HS-5 (cell line): ENCODE data around the gene UMAD1.
A peak's percentile ranks its signal among the peaks of the same experiment; 100 is the strongest.

ENCODE experiments used
- DNase-seq: peaks from one replicate; pipeline ENCODE4 v3.0.0-alpha.2; 2012; ENCODE audit warnings: low read depth

The UMAD1 gene

DNA sequence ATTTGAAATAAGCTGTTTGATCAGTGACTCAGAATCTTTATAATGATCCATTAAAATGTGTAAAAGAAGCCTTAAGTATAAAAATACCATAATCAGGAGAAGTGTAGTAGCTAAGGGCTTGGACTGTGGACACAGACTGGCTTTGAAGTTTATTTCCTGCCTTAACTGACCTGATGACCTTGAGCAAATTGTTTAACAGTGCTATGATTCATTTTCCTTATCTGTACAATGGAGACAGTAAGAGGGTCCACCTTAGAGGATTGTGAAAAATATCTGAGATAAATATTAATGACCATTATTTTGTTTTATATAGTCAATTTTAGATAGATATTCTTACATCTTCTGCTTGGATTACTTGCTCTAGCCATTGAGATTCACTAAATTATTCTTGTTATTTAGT, 91.2 kb downstream of the UMAD1 start:
- no peak for DNase-seq

GRCh38 chr7:7732621-7733281, 92.2 kb downstream of the UMAD1 start:
- DNase-seq, result no peak

- no peak for DNase-seq
Measured at GRCh38 chr7:7736671-7737070, 96.1 kb downstream of the UMAD1 start.

- DNase-seq, result no peak
Measured at GRCh38 chr7:7737674-7738073, 97.1 kb downstream of the UMAD1 start.

DNA sequence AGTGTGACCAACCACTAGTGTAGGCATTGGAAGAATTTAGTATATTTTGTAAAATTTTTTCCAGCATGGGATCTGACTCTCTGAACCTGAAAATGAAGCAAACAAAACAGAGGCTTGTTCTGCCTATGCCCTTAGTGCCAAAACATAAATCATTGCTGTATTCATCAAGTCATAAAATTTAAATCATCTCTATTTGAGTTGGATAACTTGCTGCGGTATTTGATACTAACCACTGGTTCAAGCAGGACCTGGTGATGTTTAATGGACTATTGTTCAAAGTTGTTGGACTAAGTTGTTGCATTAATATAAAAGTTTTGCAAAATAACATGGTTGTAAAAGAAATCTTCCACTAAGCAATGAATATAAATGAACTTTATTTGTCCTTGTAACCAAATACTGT, 97.6 kb downstream of the UMAD1 start:
- DNase-seq, result no peak

DNA sequence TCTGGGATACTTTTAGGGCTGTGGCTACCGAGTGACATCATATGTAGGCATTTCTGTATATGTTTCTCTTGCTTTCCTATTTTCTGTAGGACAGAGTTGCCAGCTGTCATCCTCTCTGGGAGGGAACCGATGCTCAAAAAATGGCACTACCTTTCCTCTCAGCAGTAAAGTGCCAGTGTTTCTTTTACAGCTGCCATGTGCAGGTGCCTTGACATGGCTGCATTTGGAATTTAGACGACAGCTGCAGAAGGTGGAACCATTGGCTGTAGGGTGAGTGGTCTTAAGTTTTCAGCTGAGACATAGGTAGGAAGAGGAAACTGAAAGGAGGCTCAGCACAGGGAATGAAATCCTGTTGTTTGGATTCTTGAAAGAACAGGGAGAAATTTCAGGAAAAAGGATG, 98.1 kb downstream of the UMAD1 start:
- no peak for DNase-seq

GRCh38 chr7:7739204-7740036, 98.9 kb downstream of the UMAD1 start:
- no peak for DNase-seq

GRCh38 chr7:7740037-7740355, 99.4 kb downstream of the UMAD1 start:
- no peak for DNase-seq

GRCh38 chr7:7742223-7742622, 101.7 kb downstream of the UMAD1 start:
- DNase-seq, result no peak

DNA sequence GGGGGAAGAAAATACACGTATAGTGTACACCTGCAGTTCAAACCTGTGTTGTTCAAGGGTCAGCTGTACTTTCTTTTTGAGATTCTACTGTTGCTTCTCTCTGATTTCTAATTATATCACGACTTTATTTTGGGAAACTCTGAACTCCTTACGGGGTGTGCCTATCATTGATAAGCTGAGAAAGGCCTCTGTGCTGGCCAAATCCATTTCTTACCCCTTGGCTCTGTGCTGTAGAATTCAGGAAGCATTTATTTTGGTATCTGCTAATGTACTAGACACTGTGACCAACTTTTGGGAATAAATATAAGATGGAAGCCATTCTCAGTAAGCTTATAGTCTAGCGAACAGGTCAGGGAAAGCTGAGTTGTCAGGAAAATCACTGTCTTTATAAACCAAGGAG, 104.7 kb downstream of the UMAD1 start:
- no peak for DNase-seq

GRCh38 chr7:7745966-7746365, 105.4 kb downstream of the UMAD1 start:
- DNase-seq, result no peak

DNA sequence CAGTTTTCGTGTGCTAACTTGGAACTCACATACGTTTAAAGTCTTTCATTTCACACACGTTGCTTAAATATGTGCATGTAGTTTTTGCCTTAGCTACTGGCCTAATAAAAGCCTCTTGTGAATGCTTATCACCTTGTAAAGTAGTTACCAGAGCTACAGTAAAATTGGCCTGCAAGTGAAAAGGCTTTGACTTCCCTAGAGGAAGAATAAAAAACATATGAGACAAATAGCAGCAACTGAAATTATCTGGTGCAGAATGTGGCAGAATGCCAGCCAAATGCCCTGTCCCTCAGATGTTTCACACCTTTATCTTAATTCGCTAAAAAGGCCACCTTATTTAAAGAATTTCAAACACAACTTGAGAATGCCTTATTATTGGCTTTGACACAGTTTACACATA, 105.9 kb downstream of the UMAD1 start:
- no peak for DNase-seq

- DNase-seq, result no peak
Measured at GRCh38 chr7:7750571-7751242, 110.2 kb downstream of the UMAD1 start.

- DNase-seq, result no peak
Measured at GRCh38 chr7:7751243-7752092, 110.9 kb downstream of the UMAD1 start.

GRCh38 chr7:7756577-7756976, 116.0 kb downstream of the UMAD1 start:
- no peak for DNase-seq

DNA sequence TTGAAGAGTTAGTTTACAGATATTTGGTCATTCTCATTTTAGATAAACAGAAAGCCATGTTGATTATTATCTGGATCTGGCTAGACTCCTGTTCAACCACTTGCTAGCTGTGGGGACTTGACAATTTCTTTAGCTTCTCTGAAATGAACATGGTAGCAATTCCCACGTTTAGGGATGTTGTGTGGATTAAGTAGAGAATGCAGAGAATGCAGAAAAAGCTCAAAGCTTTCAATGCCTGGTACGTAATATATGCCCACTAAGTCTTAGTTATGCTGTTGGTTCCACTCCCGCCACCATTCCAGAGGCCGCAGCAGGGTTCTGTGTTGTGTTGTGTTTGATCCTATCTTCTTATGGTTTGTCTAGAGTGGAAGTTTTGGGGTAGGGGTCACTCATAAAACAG, 117.0 kb downstream of the UMAD1 start:
- no peak for DNase-seq

- DNase-seq, result peak; percentile 64
Measured at GRCh38 chr7:7761340-7761973, 120.9 kb downstream of the UMAD1 start.

DNA sequence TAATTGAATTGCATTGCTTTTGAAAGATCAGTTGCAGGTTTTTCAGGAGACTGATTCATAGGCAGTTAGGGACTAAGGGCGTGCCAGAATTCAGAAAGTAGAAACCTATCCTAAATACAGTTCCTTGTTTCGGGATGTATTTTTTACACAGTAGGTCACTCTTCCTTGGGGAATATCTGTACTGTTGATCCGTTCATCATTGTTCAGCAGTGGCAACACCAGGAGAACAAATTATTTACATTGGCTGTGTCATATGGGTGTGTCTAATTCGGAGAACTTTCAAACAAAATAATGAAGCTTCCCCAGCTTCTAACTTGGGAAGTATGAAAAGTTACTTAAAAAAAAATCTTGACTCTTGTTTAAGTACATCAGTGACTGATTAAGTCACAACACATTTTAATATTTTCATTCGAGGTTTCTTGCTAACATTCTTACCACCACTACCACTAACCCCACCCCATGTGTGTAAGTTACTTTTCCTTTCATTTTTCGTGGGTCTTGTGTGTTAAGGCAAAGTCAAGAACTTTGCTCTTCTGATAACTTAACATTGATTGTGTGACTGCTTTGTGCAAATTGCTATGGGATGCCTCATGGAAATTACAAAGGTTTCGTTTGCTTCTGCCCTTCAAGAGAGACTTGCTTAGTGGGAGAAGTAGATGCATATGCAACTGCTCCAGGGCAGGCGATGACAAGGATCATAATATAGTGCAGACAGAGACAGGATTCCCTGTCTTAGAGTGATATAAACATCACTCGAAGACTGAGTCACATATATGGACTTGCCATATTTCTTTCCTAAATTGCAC, 121.6 kb downstream of the UMAD1 start:
- DNase-seq, result peak; percentile 52

DNA sequence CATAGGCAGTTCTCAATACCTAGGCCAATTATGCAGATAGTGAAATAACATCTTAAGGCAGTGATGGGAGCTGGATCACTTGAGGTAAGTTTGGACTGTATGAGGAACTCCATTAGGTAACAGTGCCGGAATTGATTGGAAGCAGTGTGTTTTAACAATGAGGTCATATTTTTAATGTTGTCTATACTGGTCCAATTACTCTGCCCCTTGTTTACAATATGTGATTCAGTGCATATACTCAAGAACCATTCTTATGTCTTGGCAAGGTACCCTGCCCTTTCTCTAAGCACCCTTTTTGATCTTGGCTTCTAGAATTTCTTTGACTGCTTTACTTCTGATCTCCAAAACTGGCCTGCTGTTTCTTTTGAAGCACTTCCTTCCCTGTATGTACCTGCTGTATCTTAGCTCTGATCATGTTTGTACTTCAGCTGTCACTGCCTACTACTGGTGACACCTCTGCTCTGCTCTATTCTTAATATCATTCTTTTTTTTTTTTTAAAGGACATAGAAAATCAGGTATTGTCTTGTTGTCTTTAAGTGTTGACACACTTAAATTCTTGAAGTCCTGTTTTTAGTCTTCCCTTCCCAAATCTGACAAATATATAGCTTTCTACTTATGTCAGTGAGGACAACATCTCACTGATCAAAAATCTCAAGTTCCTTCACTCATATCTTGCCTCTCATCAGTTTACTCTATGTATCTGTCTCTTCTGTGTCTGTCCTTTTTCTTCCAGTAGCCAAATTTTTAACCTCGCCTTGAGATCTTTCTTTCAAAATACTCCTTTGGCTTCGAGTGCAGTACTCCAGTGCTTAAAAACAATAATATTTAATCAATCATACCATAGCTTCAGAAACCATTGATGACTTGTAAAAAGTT, 124.2 kb downstream of the UMAD1 start:
- DNase-seq, result no peak

DNA sequence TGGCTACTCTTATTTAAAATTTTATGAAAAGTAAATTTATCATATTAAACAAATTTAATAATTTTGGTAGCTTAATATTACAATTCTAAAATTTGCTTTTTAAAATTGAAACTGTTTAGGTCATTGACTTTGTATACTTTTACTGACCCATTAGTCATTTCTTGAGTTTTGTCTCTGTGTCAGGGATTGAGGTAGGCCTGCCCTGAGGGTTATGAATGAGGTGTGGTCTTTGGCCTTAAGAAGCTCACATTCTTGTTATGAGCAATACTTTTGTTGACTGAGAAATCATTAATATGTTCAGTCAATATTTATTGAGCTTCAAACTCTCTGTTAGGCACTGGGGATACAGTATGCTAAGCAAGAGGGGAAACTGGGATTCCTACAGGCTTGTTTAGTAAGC, 124.9 kb downstream of the UMAD1 start:
- DNase-seq, result no peak
